ENCODE data around the gene LYPD6B.
A peak's percentile ranks its signal among the peaks of the same experiment; 100 is the strongest.

LYPD6B gene

GRCh38 chr2:149080099-149080498 is 41.6 kb downstream of the LYPD6B start:
- DNase-seq = no peak

- DNase-seq = no peak
Observed at GRCh38 chr2:149080971-149081370, 42.5 kb downstream of the LYPD6B start.

- no peak for DNase-seq
Observed at GRCh38 chr2:149082079-149082478, 43.6 kb downstream of the LYPD6B start.

GRCh38 chr2:149082735-149083134 is 44.2 kb downstream of the LYPD6B start:
- DNase-seq = no peak

GRCh38 chr2:149084924-149085795 is 46.7 kb downstream of the LYPD6B start:
- peak; percentile 19 for DNase-seq

GRCh38 chr2:149087751-149088150 is 49.3 kb downstream of the LYPD6B start:
- DNase-seq = peak; percentile 38

- no peak for DNase-seq
Observed at GRCh38 chr2:149089068-149089467, 50.6 kb downstream of the LYPD6B start.

GRCh38 chr2:149090706-149091105 is 52.2 kb downstream of the LYPD6B start:
- DNase-seq = no peak

- no peak for DNase-seq
Observed at GRCh38 chr2:149093579-149093978, 55.1 kb downstream of the LYPD6B start.

GRCh38 chr2:149094217-149095015 is 55.9 kb downstream of the LYPD6B start:
- no peak for DNase-seq

GRCh38 chr2:149098701-149099100 is 60.2 kb downstream of the LYPD6B start:
- DNase-seq = no peak

- no peak for DNase-seq
Observed at GRCh38 chr2:149099298-149099697, 60.8 kb downstream of the LYPD6B start.

- no peak for DNase-seq
Observed at GRCh38 chr2:149100739-149101699, 62.5 kb downstream of the LYPD6B start.

GRCh38 chr2:149101818-149102217 is 63.3 kb downstream of the LYPD6B start:
- no peak for DNase-seq

- no peak for DNase-seq
Observed at GRCh38 chr2:149103081-149103620, 64.7 kb downstream of the LYPD6B start.

GRCh38 chr2:149104221-149104620 is 65.7 kb downstream of the LYPD6B start:
- DNase-seq = no peak

GRCh38 chr2:149112068-149112467 is 73.6 kb downstream of the LYPD6B start:
- no peak for DNase-seq

- DNase-seq = no peak
Observed at GRCh38 chr2:149112713-149113112, 74.2 kb downstream of the LYPD6B start.

GRCh38 chr2:149115781-149116180 is 77.3 kb downstream of the LYPD6B start:
- DNase-seq = no peak

- no peak for DNase-seq
Observed at GRCh38 chr2:149119368-149119767, 80.9 kb downstream of the LYPD6B start.

GRCh38 chr2:149122516-149122915 is 84.0 kb downstream of the LYPD6B start:
- DNase-seq = no peak

GRCh38 chr2:149125031-149125725 is 86.7 kb downstream of the LYPD6B start:
- DNase-seq = no peak

Measured in hematopoietic multipotent progenitor cell treated with erythropoietin and hydrocortisone succinate and interleukin-3 and kit ligand, for 6 days (in vitro differentiated cells).